NCI-H2107 treated with DMSO at 0.1 percent for 48 hours (cell line): ENCODE measurements around the gene CTDSP1.

ENCODE experiments used
- DNase-seq: peaks from one replicate; lab custom pipeline; 2025; ENCODE audit not compliant: unreplicated experiment; lab: John Stamatoyannopoulos, UW

Gene CTDSP1

GRCh38 chr2:218422403-218423086 lies 22.9 kb downstream of the CTDSP1 start:
- no peak for DNase-seq

- no peak for DNase-seq
These were observed 23.9 kb downstream of the CTDSP1 start for GRCh38 chr2:218423584-218423983.

- DNase-seq, result no peak
These were observed 25.9 kb downstream of the CTDSP1 start for GRCh38 chr2:218425531-218425930.

DNA sequence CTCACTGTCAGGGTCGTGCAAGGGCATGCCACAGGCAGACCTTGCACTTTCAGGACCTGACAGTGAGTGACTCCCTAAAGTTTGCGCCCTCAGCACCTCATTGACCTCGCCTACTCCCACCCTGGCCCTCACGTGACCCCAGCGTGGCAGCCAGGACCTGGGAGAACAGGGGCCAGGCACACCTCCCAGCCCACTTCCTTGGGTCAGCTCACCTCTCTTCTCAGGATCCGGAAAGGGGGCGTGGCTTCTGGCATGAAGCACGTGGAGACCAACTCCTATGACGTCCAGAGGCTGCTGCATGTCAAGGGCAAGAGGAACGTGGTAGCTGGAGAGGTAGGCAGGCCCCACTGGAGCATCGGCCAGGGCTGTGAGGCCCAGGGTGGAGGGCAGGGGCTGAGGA lies 28.1 kb downstream of the CTDSP1 start:
- no peak for DNase-seq

GRCh38 chr2:218428846-218429558 lies 29.3 kb downstream of the CTDSP1 start:
- DNase-seq, result no peak

GRCh38 chr2:218429911-218430692 lies 30.4 kb downstream of the CTDSP1 start:
- no peak for DNase-seq

DNA sequence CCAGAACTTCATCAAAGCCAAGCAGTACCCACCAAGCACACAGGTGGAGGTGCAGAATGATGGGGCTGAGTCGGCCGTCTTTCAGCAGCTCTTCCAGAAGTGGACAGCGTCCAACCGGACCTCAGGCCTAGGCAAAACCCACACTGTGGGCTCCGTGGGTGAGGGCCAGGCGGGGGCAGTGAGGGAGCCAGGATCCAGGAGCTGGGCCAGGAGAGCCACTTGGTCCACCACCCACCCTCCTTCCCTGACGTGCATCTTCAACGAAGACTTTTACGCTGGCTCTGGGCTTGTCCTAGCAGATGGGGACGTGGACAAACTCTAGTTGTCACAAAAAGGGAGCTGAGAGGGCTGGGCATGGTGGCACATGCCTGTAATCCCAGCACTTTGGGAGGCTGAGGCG lies 31.1 kb downstream of the CTDSP1 start:
- DNase-seq, result no peak

DNA sequence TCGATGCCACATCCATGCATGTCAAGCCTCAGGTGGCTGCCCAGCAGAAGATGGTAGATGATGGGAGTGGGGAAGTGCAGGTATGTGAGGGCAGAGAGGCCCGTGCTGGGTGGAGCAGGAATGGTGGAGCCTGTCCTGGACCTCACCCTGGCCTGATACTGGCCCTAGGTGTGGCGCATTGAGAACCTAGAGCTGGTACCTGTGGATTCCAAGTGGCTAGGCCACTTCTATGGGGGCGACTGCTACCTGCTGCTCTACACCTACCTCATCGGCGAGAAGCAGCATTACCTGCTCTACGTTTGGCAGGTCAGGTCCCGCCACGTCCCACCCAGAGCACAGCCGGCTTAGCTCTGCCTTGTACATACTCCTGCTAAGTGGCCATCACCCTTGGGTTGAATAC lies 32.2 kb downstream of the CTDSP1 start:
- DNase-seq, result no peak

GRCh38 chr2:218432676-218433365 lies 33.2 kb downstream of the CTDSP1 start:
- DNase-seq, result no peak

DNA sequence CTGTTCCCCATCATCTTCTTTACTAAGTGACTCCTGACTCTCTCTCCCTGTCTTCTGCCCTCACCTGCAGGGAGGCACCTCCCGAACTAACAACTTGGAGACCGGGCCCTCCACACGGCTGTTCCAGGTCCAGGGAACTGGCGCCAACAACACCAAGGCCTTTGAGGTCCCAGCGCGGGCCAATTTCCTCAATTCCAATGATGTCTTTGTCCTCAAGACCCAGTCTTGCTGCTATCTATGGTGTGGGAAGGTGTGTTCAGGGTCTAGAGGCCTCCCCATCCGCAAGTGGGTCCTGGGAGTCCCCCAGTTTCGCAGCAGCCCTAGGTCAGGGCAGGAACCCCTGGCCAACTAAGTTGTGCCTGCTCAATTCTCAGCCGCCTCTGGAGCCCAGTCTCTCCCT lies 34.8 kb downstream of the CTDSP1 start:
- no peak for DNase-seq

DNA sequence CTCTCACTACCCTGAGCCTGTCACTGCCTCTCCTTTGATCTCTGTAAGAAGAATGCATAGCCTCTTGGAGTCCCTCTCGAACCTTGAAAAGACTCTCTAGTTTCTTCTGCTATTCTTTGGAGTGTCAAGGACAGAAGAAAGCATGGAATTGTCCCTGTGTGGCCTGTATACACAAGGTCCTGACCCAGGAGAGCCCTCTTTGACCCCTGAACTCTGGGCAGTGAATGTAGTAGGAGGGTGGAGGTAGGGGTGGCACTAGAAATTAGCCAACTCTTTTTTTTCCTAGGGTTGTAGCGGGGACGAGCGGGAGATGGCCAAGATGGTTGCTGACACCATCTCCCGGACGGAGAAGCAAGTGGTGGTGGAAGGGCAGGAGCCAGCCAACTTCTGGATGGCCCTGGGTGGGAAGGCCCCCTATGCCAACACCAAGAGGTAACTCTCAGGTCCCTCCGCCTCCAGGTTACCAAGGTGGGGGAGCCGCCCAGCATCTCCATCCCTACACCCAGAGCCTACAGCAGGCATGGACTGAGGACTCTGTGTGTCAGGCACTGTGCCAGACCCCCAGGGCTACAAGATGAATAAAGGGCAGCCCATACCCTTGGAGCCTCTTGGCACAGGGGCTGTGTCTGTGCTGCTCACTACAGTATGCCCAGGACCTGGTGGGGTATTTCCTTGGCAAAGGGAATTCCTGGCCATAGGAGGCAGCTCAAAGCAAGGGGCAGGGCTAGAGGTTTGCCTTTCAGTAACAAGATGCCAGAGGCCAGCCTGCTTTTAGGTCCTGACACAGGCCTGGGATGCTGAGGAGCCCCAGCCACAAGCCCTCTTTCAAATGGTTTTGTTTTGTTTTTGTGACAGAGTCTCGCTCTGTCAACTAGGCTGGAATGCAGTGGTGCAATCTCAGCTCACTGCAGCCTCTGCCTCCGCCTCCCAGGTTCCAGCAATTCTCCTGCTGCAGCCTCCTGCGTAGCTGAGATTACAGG lies 35.6 kb downstream of the CTDSP1 start:
- no peak for DNase-seq

DNA sequence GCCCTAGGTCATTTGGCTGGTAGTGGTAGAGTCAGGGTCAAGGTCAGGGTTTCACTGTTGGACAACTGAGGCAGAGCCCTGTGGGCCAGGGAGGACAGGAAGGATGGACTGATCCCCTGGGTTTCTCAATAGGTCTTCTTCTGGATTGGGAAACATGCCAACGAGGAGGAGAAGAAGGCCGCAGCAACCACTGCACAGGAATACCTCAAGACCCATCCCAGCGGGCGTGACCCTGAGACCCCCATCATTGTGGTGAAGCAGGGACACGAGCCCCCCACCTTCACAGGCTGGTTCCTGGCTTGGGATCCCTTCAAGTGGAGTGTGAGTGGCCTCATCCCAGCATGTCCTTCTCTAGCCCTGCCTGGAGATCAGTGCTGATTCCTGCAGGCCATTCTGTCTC lies 37.3 kb downstream of the CTDSP1 start:
- DNase-seq, result no peak

DNA sequence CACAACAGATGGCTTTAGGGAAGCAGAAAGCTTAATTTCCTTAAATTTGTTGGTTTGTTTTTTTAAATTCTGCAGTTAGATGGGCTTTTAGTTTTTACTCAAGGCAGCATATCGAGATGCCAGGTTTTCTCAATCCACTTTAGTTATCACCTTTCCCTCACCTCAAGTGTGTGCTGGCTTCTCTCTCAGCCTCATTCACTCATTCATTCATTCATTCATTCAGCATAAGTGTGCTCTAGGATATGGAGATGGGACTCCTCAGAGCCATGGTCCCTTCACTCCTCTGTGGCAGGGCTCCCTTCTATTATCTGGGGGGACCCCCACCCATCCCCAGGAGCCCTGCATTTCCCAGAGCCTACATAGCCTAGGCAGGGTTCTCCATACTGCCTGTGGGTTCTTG lies 38.3 kb downstream of the CTDSP1 start:
- DNase-seq, result no peak

GRCh38 chr2:218438596-218438995 lies 38.9 kb downstream of the CTDSP1 start:
- DNase-seq, result no peak

DNA sequence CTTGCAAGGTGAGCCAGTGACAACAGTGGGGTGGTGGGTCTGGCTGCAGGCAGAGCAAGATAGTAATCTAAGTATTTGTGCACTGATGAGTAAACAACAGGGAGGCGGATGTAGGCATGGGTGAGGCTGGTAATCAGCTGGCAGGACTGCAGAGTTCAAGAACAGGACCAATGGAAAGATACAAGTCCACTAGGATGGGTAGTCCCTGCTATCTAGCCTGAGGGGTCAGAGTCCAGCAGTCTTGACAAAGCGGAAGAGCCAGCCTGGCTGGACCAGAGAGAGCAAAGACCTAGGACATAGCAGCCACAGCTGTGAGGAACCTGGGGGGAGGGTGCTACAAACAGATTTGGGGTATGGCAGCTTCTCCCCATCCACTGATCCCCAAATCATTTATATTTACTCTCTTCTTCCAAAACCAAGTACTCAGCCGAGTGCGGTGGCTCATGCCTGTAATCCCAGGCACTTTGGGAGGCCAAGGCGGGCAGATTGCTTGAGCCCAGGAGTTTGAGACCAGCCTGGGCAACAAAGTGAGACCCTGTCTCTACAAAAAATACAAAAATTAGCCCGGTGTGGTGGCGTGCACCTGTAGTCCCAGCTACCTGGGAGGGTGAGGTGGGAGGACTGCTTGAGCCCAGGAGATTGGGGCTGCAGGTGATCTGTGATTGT lies 45.2 kb downstream of the CTDSP1 start:
- DNase-seq, result no peak

GRCh38 chr2:218445602-218446001 lies 45.9 kb downstream of the CTDSP1 start:
- DNase-seq, result no peak

DNA sequence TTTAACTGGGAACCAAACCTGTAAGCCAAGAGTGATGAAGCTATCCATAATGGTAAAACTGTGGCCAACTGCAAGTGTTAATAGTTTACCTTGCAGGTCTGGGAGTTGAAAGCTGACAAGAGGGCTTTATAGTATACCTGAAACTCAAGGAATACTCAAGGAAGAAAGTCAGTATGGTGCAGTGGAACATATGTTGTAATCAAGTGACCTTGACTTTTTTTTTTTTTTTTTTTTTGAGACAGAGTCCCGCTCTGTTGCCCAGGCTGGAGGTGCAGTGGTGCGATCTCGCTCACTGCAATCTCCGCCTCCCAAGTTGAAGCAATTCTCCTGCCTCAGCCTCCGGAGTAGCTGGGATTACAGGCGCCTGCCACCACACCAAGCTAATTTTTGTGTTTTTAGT lies 46.9 kb downstream of the CTDSP1 start:
- DNase-seq, result no peak

DNA sequence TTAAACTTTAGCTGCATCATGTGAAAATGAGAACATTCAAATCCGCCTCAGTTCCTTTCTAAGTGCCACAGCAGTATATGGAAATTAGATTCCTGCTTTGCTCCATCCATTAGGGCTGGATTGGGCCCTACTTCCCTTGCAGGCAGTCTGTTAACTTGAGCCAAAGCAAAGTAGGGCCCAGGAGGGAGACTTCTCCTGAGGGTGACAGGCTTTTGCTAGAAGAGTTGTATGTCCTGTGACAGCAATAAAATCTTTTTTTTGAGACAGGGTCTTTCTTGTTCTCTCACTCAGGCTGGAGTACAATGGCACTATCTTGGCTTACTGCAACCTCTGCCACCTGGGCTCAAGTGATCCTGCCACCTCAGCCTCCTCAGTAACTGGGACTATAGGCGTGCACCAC lies 47.4 kb downstream of the CTDSP1 start:
- no peak for DNase-seq

- no peak for DNase-seq
These were observed 49.3 kb downstream of the CTDSP1 start for GRCh38 chr2:218448934-218449333.

GRCh38 chr2:218452079-218452478 lies 52.4 kb downstream of the CTDSP1 start:
- DNase-seq, result no peak
